Coronary artery (tissue), 2 donors: ENCODE measurements around the gene WDR4.
A peak's percentile ranks its signal among the peaks of the same experiment; 100 is the strongest.
"Not testable (repeated sequence)": the region's sequence is repeated elsewhere in the genome, so short reads cannot be mapped to it uniquely, and the experiment has no call there.

Experiments
- DNase-seq: peaks from one replicate; pipeline ENCODE4 v3.0.0-alpha.2; 2017; ENCODE audit warnings: low spot score
- H3K27ac ChIP-seq, 2 donors: fragments of 200-600 bp; sonication (generic); one replicate each; pipeline ENCODE4 v1.5.1; 2016 to 2019
- H3K4me3 ChIP-seq: fragments of 200-600 bp; sonication (generic); 2 replicates; pipeline ENCODE4 v1.5.1; 2016; ENCODE audit warnings: mild to moderate bottlenecking, moderate library complexity
- CTCF ChIP-seq: fragments of 200-600 bp; sonication (generic); IDR thresholded peaks from one replicate; pipeline ENCODE4 v1.5.1; 2019; ENCODE audit warnings: antibody characterized with exemption

WDR4 gene

GRCh38 chr21:42818328-42818749 is 61.0 kb downstream of the WDR4 start:
- no peak overlapping the region for H3K27ac ChIP-seq
- peak; percentile 59 for DNase-seq
- no peak overlapping the region for H3K4me3 ChIP-seq
- TF ChIP-seq CTCF, result peak; percentile 38

- no peak for DNase-seq
Measured at GRCh38 chr21:42815217-42815616, 64.1 kb downstream of the WDR4 start.

GRCh38 chr21:42812528-42813241 is 66.7 kb downstream of the WDR4 start:
- not testable (repeated sequence) for H3K4me3 ChIP-seq, DNase-seq

More at GRCh38 chr21:42815217-42815616, 64.1 kb downstream of the WDR4 start:
- no peak for TF ChIP-seq CTCF
- Histone ChIP-seq H3K4me3 (no peak overlapping the region), H3K27ac (no peak overlapping the region)

GRCh38 chr21:42811960-42812359 is 67.4 kb downstream of the WDR4 start:
- Histone ChIP-seq H3K27ac (peak overlapping the region in 1 of 2 donors; percentile 9), H3K4me3 (no peak overlapping the region)
- DNase-seq, result no peak
- no peak for TF ChIP-seq CTCF

More at GRCh38 chr21:42812528-42813241, 66.7 kb downstream of the WDR4 start:
- H3K27ac ChIP-seq, result not testable (repeated sequence)

GRCh38 chr21:42809577-42810475 is 69.5 kb downstream of the WDR4 start:
- TF ChIP-seq CTCF, result no peak
- Histone ChIP-seq H3K27ac (no peak overlapping the region), H3K4me3 (no peak overlapping the region)
- no peak for DNase-seq

- no peak overlapping the region for H3K27ac ChIP-seq
- no peak overlapping the region for H3K4me3 ChIP-seq
- DNase-seq, result no peak
- no peak for TF ChIP-seq CTCF
Measured at GRCh38 chr21:42809171-42809570, 70.2 kb downstream of the WDR4 start.

GRCh38 chr21:42807938-42808613 is 71.3 kb downstream of the WDR4 start:
- no peak for TF ChIP-seq CTCF

GRCh38 chr21:42807293-42807895 is 71.9 kb downstream of the WDR4 start:
- H3K27ac ChIP-seq, H3K4me3 ChIP-seq, DNase-seq: not testable (repeated sequence)

More at GRCh38 chr21:42807938-42808613, 71.3 kb downstream of the WDR4 start:
- no peak overlapping the region for H3K27ac ChIP-seq
- no peak for DNase-seq
- H3K4me3 ChIP-seq, result no peak overlapping the region
